Right lobe of liver (tissue), 6 donors: ENCODE data around the gene AFF4. TPM values are rescaled to one million over a fixed set of nuclear protein-coding genes. Genes with fewer than 3 reads are reported as not detected.
"Not testable (repeated sequence)": the region's sequence is repeated elsewhere in the genome, so short reads cannot be mapped to it uniquely, and the experiment has no call there.

Experiments
- ATAC-seq, 4 donors: fragments of 200-7000 bp; cut with Tn5 transposase; one replicate each; pipeline ENCODE4 v1.9.1; 2020; ENCODE audit warnings: mild to moderate bottlenecking in 4 of 4, moderate library complexity in 4 of 4
- DNase-seq, 3 donors: peaks; one replicate each; pipeline ENCODE4 v3.0.0-alpha.2; 2020
- H3K27ac ChIP-seq, 3 donors: fragments of 200-600 bp; one replicate each; pipeline ENCODE4 v1.8.0; 2022
- H3K27me3 ChIP-seq, 2 donors: fragments of 200-600 bp; one replicate each; pipeline ENCODE4 v1.8.0; 2022
- H3K36me3 ChIP-seq, 4 donors: fragments of 200-600 bp; sonication (generic) in 1 of 4; one replicate each; pipeline versions ENCODE4 v1.5.1 to v1.8.0; 2017 to 2022; ENCODE audit warnings: control low read depth in 1 of 4
- H3K4me1 ChIP-seq, 4 donors: fragments of 200-600 bp; sonication (generic) in 1 of 4; one replicate each; pipeline versions ENCODE4 v1.5.1 to v1.8.0; 2017 to 2022; ENCODE audit warnings: control low read depth in 1 of 4
- H3K4me3 ChIP-seq, 3 donors: fragments of 200-600 bp; one replicate each; pipeline ENCODE4 v1.8.0; 2022
- H3K9me3 ChIP-seq, 4 donors: fragments of 200-600 bp; sonication (generic) in 1 of 4; one replicate each; pipeline versions ENCODE4 v1.5.1 to v1.8.0; 2017 to 2022; ENCODE audit warnings: control low read depth in 1 of 4
- POLR2A ChIP-seq: fragments of 450-650 bp; IDR thresholded peaks from one replicate; pipeline ENCODE4 v1.6.1; 2017; ENCODE audit warnings: antibody characterized with exemption, mild to moderate bottlenecking
- WGBS: methylation state at CpG from one replicate; pipeline ENCODE4 v1.1.6; 2018; ENCODE audit warnings: low coverage, low lambda C conversion rate; ENCODE audit not compliant: insufficient coverage; ENCODE audit errors: missing lambda C conversion rate; 5-methylcytosine and 5-hydroxymethylcytosine counted together
- intact Hi-C, 2 donors: fragments of 100-400 bp; cut with DNase I; formaldehyde crosslinking; loops; one replicate each; pipeline versions ENCODE4 v1.11.2 to v1.14.1; 2022
- total RNA-seq, 6 experiments: library from RNA; depleted of rRNA in 2 of 6; stranded (reverse); fragments of >200 nt in 2 of 6; fragmentation: NEBNext Ultra II Directional in 3 of 6; extraction: Animal tissue kit (Norgen Biotek cat#: 25700) in 3 of 6; gene quantifications; one replicate each; pipeline versions ENCODE4 v1.1.0 to v1.2.4, GENCODE V29; 2016 to 2023
- TF ChIP-seq, protein P1 (sequence below), 4 donors: fragments of 200-600 bp in 3 of 4; fragments of 450-650 bp in 1 of 4; IDR thresholded peaks; one replicate each; pipeline versions ENCODE4 v1.5.1 to v1.8.0; 2016 to 2022; ENCODE audit warnings: antibody characterized with exemption in 4 of 4, mild to moderate bottlenecking in 2 of 4
- donor health status: DM: no; HTN: yes; CAD: no.
- donor health status: DM: no; HTN: no; CAD: no.
- donor health status: DM: no; HTN: no; CAD: no.
- donor health status: DM: no; HTN: yes; CAD: no.
- donor health status: DM: no; HTN: yes; CAD: no.

The AFF4 gene
- total RNA-seq, 6 experiments from 2014 or later, result 16.4 to 26.8 (median 20.2) TPM

DNA sequence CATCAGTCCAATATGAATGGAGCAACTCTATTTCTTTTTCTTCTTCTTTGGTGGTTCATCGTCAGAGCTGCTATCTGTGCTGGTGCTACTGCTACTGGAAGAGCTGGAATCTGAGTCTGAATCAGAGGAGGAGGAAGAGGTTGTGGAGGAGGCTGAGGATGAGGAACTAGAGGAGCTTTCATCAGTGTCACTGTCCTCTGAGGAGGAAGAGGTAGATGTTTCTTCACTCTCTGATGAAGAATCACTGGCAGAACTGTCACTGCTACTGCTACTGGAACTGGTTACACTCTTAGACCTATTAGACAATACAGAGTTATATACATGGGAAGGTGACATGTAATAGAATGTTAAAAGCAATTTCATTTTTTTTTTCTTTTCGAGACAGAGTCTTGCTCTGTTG is 35.1 kb upstream of the AFF4 start:
- no peak overlapping the region for H3K4me3 ChIP-seq
- TF ChIP-seq POLR2A, result no peak
- TF ChIP-seq, protein P1, sequence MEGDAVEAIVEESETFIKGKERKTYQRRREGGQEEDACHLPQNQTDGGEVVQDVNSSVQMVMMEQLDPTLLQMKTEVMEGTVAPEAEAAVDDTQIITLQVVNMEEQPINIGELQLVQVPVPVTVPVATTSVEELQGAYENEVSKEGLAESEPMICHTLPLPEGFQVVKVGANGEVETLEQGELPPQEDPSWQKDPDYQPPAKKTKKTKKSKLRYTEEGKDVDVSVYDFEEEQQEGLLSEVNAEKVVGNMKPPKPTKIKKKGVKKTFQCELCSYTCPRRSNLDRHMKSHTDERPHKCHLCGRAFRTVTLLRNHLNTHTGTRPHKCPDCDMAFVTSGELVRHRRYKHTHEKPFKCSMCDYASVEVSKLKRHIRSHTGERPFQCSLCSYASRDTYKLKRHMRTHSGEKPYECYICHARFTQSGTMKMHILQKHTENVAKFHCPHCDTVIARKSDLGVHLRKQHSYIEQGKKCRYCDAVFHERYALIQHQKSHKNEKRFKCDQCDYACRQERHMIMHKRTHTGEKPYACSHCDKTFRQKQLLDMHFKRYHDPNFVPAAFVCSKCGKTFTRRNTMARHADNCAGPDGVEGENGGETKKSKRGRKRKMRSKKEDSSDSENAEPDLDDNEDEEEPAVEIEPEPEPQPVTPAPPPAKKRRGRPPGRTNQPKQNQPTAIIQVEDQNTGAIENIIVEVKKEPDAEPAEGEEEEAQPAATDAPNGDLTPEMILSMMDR (IDR thresholded peaks at IDR 0.05), result no peak
- peaks cover 0 to 5% (median 2%) of the 10 kb centered on the region in 4 donors for H3K36me3 ChIP-seq
- no peaks in the 10 kb centered on the region for H3K9me3 ChIP-seq
- DNase-seq (no peak), ATAC-seq (no peak)
- H3K4me1 ChIP-seq, result no peaks in the 10 kb centered on the region
- no peaks in the 10 kb centered on the region for H3K27me3 ChIP-seq
- intact Hi-C loops, result no loop called here
- 80% methylated on average over 1 of the region's 2 CpGs for WGBS
- no peak overlapping the region for H3K27ac ChIP-seq

DNA sequence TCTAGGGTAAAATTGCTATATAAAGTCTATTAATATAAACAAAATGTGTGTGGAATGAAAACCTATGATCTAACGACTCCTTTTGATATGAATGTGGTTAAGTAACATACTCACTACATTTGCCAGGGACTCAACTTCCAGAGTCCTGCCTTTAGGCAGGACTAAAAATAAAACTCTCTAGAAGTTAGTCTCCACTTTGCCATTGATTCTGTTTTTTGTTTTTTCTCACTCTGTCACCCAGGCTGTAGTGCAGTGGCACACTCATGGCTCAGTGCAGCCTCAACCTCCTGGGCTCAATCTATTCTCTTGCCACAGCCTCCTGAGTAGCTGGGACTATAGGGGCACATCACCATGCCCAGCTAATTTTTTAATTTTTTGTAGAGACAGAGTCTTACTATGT is 32.9 kb upstream of the AFF4 start:
- DNase-seq (no peak), ATAC-seq (no peak)
- no peak for TF ChIP-seq POLR2A
- Histone ChIP-seq H3K4me1 (no peaks in the 10 kb centered on the region), H3K27me3 (no peaks in the 10 kb centered on the region), H3K27ac (no peak overlapping the region), H3K9me3 (no peaks in the 10 kb centered on the region), H3K4me3 (no peak overlapping the region), H3K36me3 (peaks cover 0 to 5% (median 2%) of the 10 kb centered on the region in 4 donors)
- intact Hi-C loops, result no loop called here
- WGBS, result 73% methylated on average over 1 of the region's 1 CpG

DNA sequence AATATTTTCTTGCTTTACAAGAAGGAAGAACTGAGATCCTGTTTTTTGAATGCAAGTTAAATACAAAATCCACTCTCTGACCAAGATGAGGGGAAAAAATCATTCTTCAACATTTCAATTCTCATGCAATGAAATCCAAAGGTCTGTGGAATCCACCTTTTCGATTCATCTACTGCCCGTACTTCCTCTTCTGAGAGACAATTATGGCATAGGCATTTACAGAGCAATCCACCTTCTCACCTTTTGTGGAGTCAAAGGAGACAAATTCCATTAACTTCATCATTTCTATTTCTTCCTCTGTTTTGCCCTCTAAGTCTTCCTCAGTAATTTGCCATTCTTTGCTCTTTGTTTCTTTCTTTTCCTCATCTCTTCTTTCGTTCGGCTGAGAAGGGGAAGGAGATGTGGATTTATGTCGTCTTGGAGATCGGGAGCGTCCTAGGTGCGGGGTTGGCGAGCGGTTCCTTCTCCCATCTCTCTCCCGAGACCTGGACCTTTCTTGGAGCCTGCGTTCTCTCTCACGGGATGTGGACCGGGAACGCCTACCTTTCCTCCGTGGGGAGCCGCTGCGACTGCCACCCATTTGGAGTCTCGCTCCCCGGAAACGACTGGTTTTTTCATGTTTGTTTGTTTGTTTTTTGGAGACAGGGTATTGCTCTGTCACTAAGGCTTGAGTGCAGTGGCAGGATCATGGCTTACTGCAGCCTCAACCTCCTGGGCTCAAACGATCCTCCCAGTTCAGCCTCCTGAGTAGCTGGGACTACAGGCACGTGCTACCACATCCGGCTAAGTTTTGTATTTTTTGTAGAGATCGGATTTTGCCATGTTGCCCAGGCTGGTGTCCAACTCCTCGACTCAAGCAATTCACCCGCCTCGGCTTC is 24.3 kb upstream of the AFF4 start:
- no peaks in the 10 kb centered on the region for H3K9me3 ChIP-seq
- no peak for TF ChIP-seq POLR2A
- TF ChIP-seq, protein P1 (IDR thresholded peaks at IDR 0.05), result no peak
- no peak overlapping the region for H3K27ac ChIP-seq
- DNase-seq (no peak), ATAC-seq (no peak)
- H3K27me3 ChIP-seq, result no peaks in the 10 kb centered on the region
- WGBS, result 85% methylated on average over 27 of the region's 28 CpGs
- H3K4me3 ChIP-seq, result no peak overlapping the region
- intact Hi-C loops, result no loop called here
- no peaks in the 10 kb centered on the region for H3K4me1 ChIP-seq
- no peaks in the 10 kb centered on the region for H3K36me3 ChIP-seq

DNA sequence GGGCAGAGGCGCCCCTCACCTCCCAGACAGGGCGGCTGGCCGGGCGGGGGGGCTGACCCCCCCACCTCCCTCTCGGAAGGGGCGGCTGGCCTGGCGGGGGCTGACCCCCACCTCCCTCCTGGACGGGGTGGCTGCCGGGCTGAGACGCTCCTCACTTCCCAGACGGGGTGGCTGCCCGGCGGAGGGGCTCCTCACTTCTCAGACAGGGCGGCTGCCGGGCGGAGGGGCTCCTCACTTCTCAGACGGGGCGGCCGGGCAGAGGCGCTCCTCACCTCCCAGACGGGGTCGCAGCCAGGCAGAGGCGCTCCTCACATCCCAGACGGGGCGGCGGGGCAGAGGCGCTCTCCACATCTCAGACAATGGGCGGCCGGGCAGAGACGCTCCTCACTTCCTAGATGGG is 19.5 kb upstream of the AFF4 start:
- DNase-seq, ATAC-seq, H3K36me3 ChIP-seq, H3K9me3 ChIP-seq, H3K4me1 ChIP-seq, intact Hi-C loops, H3K4me3 ChIP-seq, H3K27me3 ChIP-seq, H3K27ac ChIP-seq: not testable (repeated sequence)
- 90% methylated on average over 3 of the region's 30 CpGs for WGBS

DNA sequence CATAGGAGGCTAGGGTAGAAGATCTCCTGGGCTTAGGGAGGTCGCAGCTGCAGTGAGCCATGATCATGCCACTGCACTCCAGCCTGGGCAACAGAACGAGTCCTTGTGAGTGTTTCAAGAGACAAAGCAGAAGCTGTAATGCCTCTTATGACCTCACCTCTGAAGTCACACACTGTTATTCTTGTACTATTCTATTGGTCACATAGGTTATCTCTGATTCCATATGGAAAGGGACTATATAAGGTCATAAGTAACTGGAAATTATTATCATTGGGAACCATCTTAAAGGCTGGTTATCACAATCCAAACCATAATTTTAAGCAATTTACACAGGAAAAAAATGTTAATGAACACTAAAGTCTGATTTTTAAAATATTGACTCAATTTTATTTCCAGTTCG is 17.9 kb upstream of the AFF4 start:
- TF ChIP-seq, protein P1 (IDR thresholded peaks at IDR 0.05), result no peak
- no peak for TF ChIP-seq POLR2A
- no peaks in the 10 kb centered on the region for H3K4me1 ChIP-seq
- H3K27me3 ChIP-seq, result no peaks in the 10 kb centered on the region
- no peaks in the 10 kb centered on the region for H3K36me3 ChIP-seq
- intact Hi-C loops, result no loop called here
- no peak for ATAC-seq
- no peak overlapping the region for H3K4me3 ChIP-seq
- H3K9me3 ChIP-seq, result no peaks in the 10 kb centered on the region
- 83% methylated on average over 3 of the region's 3 CpGs for WGBS
- H3K27ac ChIP-seq, result no peak overlapping the region
- DNase-seq, result no peak
